LNCAP (cell line): ENCODE measurements around the gene ELMOD3.

Source experiments
- TF ChIP-seq, protein P1 (sequence below): fragments of 450-650 bp; IDR thresholded peaks from 2 replicates; pipeline ENCODE4 v1.5.1; 2017; ENCODE audit warnings: mild to moderate bottlenecking

The ELMOD3 gene

GRCh38 chr2:85354286-85355072 is at the start of gene ELMOD3, which contains the start of gene RETSAT:
Gene ELMOD3, plus strand, starts transcription at chr2:85354769. Its CDS starts 2,430 bp downstream, at chr2:85357199.
Gene RETSAT, minus strand, starts transcription at chr2:85354528. Its CDS starts 21 bp downstream, at chr2:85354507.
- TF ChIP-seq, protein P1, sequence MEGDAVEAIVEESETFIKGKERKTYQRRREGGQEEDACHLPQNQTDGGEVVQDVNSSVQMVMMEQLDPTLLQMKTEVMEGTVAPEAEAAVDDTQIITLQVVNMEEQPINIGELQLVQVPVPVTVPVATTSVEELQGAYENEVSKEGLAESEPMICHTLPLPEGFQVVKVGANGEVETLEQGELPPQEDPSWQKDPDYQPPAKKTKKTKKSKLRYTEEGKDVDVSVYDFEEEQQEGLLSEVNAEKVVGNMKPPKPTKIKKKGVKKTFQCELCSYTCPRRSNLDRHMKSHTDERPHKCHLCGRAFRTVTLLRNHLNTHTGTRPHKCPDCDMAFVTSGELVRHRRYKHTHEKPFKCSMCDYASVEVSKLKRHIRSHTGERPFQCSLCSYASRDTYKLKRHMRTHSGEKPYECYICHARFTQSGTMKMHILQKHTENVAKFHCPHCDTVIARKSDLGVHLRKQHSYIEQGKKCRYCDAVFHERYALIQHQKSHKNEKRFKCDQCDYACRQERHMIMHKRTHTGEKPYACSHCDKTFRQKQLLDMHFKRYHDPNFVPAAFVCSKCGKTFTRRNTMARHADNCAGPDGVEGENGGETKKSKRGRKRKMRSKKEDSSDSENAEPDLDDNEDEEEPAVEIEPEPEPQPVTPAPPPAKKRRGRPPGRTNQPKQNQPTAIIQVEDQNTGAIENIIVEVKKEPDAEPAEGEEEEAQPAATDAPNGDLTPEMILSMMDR, result no peak

GRCh38 chr2:85307527-85307897 is 47.1 kb upstream of the ELMOD3 start:
- TF ChIP-seq, protein P1, result no peak

DNA sequence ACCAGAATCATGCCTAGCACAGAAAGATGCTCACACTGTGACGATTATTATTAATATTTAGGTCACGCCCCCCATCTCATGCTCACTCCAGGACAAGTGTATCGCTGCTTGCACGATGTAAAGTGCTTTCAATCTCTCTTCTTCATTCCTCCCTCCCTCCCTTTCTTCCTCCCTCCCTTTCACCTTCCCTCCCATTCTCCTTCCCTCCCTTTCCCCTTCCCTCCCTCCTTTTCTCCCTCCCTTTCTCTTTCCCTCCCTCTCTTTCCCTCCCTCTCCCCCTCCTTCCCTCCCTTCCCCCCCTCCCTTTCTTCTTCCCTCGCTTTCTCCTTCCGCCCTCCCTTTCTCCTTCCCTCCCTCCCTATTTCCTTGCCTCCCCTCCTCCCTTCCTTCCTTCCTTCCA is 46.4 kb upstream of the ELMOD3 start:
- TF ChIP-seq, protein P1, result no peak

DNA sequence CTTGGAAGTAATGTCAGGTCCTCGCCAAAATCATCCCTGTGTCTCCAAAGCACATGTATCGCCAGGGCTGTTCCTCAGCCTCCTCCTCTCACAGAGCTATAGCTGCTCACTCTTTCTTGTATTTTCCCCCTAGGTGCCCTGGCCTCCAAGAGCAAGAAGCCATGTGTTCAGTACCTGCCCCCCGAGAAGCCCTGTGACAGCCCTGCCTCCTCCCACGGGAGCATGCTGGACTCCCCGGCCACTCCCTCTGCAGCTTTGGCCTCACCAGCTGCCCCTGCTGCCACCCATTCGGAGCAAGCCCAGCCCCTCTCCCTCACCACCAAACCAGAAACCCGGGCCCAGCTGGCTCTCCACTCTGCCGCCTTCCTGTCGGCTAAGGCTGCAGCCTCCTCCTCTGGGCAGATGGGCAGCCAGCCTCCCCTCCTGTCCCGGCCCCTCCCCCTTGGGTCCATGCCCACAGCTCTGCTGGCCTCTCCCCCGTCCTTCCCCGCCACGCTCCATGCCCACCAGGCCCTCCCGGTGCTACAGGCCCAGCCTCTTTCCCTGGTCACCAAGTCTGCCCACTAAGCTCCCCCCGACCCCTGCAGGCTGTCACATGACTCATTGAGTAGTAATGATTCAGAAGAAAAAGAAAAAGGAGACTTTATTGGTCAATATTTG is 45.5 kb upstream of the ELMOD3 start:
- TF ChIP-seq, protein P1, result no peak

GRCh38 chr2:85309699-85310321 is 44.8 kb upstream of the ELMOD3 start:
- TF ChIP-seq, protein P1, result no peak

DNA sequence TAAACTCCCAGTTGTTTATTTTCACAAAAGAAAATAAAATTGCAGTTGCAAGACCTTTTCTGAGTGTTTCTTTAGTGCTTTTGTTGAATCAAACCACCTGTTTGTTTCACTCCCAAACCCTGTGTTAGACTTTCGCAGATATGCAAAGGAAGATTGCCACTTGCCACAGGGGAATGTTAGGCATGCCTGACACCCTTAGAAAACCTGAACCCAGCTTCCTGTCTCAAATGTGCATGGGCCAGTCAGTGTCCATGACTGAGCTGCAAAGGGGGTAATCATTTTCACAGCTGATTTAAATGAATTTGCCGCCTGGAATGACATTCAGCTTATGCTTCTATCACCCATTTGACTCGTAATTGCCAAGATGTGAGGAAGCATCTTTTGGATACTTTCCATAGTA is 44.2 kb upstream of the ELMOD3 start:
- TF ChIP-seq, protein P1, result no peak

GRCh38 chr2:85312404-85312803 is 42.2 kb upstream of the ELMOD3 start:
- TF ChIP-seq, protein P1, result no peak
